DMS153 treated with DMSO at 0.1 percent for 48 hours (cell line): ENCODE data around the gene SCLY.
A peak's percentile ranks its signal among the peaks of the same experiment; 100 is the strongest.
"Not testable (repeated sequence)": the region's sequence is repeated elsewhere in the genome, so short reads cannot be mapped to it uniquely, and the experiment has no call there.

Experiments
- DNase-seq: peaks from one replicate; lab custom pipeline; 2025; ENCODE audit not compliant: unreplicated experiment; lab: John Stamatoyannopoulos, UW

The SCLY gene

GRCh38 chr2:238060542-238061314 is at the start of gene SCLY:
Gene SCLY (plus strand): TSS chr2:238061001. CDS start chr2:238061055, 54 bp downstream.
- DNase-seq: peak; percentile 88

GRCh38 chr2:238013806-238014205 is 47.0 kb upstream of the SCLY start:
- no peak for DNase-seq

GRCh38 chr2:238015705-238016104 is 45.1 kb upstream of the SCLY start:
- DNase-seq: no peak

GRCh38 chr2:238016526-238016925 is 44.3 kb upstream of the SCLY start:
- no peak for DNase-seq

GRCh38 chr2:238019962-238020361 is 40.8 kb upstream of the SCLY start:
- DNase-seq: no peak

- no peak for DNase-seq
Observed at GRCh38 chr2:238020816-238021215, 40.0 kb upstream of the SCLY start.

GRCh38 chr2:238021327-238021726 is 39.5 kb upstream of the SCLY start:
- DNase-seq: no peak

- DNase-seq: no peak
Observed at GRCh38 chr2:238022594-238023157, 38.1 kb upstream of the SCLY start.

- DNase-seq: no peak
Observed at GRCh38 chr2:238023608-238024007, 37.2 kb upstream of the SCLY start.

GRCh38 chr2:238024986-238025385 is 35.8 kb upstream of the SCLY start:
- DNase-seq: no peak

GRCh38 chr2:238025741-238026360 is 35.0 kb upstream of the SCLY start:
- DNase-seq: no peak

- DNase-seq: no peak
Observed at GRCh38 chr2:238027058-238027457, 33.7 kb upstream of the SCLY start.

GRCh38 chr2:238027591-238028415 is 33.0 kb upstream of the SCLY start:
- DNase-seq: no peak

- no peak for DNase-seq
Observed at GRCh38 chr2:238029853-238030252, 30.9 kb upstream of the SCLY start.

GRCh38 chr2:238030422-238031155 is 30.2 kb upstream of the SCLY start:
- DNase-seq: no peak

GRCh38 chr2:238031751-238032150 is 29.1 kb upstream of the SCLY start:
- DNase-seq: no peak

GRCh38 chr2:238032755-238033337 is 28.0 kb upstream of the SCLY start:
- DNase-seq: no peak

- not testable (repeated sequence) for DNase-seq
Observed at GRCh38 chr2:238033991-238034390, 26.8 kb upstream of the SCLY start.

- no peak for DNase-seq
Observed at GRCh38 chr2:238038203-238038602, 22.6 kb upstream of the SCLY start.

GRCh38 chr2:238039151-238039550 is 21.6 kb upstream of the SCLY start:
- DNase-seq: no peak
